ENCODE data around the gene EPHB1. TPM values are rescaled to one million over a fixed set of nuclear protein-coding genes. Genes with fewer than 3 reads are reported as not detected.

Gene EPHB1
- total RNA-seq, 4 donors from 2014 or later: 0.74 to 2.2 (median 1.1) TPM

- no peak for TF ChIP-seq CTCF (IDR thresholded peaks at IDR 0.05)
- DNase-seq (ENCODE audit: low spot score): no peak
- ATAC-seq (ENCODE audit: low FRiP score): no peak
Measured at GRCh38 chr3:134840459-134840858, 45.4 kb downstream of the EPHB1 start.

DNA sequence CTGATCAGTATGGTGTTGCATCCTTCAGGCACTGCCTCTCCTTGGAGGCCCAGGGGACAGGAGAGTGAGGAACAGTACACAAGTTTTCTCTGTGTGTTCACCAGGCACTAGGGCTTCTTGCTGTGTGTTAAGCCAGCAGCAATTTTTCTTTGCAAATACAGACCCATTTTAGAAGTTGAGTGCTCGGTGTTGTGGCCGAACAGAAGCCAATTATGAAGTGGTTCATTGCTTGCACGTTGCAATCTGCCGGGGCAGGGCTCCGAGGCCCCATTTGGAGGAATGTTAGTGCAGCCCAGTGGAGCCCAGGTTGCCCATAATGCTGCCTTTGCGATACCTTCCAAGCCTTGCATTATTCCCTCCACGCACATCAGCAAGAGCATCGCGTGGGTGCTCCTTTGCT lies 51.0 kb downstream of the EPHB1 start:
- DNase-seq (ENCODE audit: low spot score) (no peak), ATAC-seq (ENCODE audit: low FRiP score) (no peak)
- TF ChIP-seq CTCF (IDR thresholded peaks at IDR 0.05): no peak

DNA sequence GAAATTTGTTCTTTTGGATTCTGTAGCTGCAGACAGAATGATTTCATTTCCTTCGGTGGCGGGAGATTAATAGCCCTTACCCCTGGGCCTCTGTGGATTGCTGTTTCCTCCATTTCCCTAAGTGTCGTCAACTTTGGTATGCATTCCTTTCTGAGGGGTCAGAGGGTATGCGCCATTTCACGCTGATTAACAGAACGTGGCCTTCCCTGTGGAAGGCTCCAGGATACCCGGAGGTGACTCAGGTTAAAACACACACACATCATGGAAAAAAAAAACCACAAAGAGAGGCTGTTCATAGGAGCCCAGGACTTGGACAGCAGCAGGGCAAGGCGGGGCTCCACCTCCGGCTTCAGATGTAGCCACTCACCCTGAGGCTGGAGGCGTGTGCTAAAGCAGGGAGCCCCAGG lies 51.9 kb downstream of the EPHB1 start:
- ATAC-seq (ENCODE audit: low FRiP score): no peak

GRCh38 chr3:134847349-134847748 lies 52.3 kb downstream of the EPHB1 start:
- no peak for DNase-seq (ENCODE audit: low spot score)
- no peak for TF ChIP-seq CTCF (IDR thresholded peaks at IDR 0.05)
- ATAC-seq (ENCODE audit: low FRiP score): no peak

More for the DNA sequence above, 51.9 kb downstream of the EPHB1 start:
- no peak for DNase-seq (ENCODE audit: low spot score)
- no peak for TF ChIP-seq CTCF (IDR thresholded peaks at IDR 0.05)

GRCh38 chr3:134849561-134849960 lies 54.5 kb downstream of the EPHB1 start:
- no peak for ATAC-seq (ENCODE audit: low FRiP score)
- DNase-seq (ENCODE audit: low spot score): no peak
- no peak for TF ChIP-seq CTCF (IDR thresholded peaks at IDR 0.05)

DNA sequence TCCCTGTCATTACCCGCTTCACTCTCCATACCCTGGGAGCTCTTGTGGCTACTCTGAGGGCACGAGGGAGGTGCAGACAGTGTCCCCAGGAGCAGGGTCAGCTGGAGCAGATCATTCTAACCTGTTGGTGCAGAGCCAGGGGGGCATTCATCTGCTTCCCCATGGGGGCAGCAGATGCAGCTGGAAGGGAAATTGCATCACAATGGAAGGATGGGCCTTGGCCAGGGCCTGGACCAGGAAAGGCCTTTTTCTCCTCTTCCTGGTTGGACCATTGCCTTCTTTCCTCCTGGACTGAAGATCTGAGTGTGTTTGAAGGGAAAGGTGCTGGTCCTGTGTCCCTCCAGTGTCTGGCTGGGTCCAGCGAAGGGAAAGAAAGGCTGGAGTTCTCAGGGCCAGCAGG lies 55.7 kb downstream of the EPHB1 start:
- DNase-seq (ENCODE audit: low spot score) (no peak), ATAC-seq (ENCODE audit: low FRiP score) (no peak)
- TF ChIP-seq CTCF (IDR thresholded peaks at IDR 0.05): no peak

DNA sequence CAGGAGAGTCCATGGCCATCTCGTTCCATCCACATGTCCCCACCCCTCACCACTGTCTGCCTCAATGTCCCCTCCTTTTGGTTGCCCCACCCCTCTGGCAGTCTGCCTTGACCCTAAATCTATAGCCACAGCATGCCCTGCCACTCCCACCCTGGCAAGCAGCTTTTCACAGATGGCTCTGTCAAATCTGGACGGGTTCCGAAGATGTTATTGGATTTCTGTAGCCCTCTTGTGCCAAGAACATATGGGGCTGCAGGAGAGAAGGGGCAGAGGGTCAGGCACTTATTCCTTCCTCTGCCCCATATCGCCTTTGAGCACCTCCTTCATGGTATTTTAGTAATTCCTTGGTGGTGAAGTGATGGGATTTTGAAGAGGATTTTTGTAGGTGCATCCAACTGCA lies 57.1 kb downstream of the EPHB1 start:
- TF ChIP-seq CTCF (IDR thresholded peaks at IDR 0.05): no peak
- no peak for DNase-seq (ENCODE audit: low spot score)
- ATAC-seq (ENCODE audit: low FRiP score): no peak

Measured in omental fat pad (tissue), 4 donors.